Endothelial cell of umbilical vein (primary cell): ENCODE results near the gene TXNDC17. TPM values are rescaled to one million over a fixed set of nuclear protein-coding genes. Genes with fewer than 3 reads are reported as not detected.

Experiments
- BruUV-seq: library from RNA; stranded (reverse); fragments of 400-500 nt; replicated peaks from 2 replicates; lab custom pipeline; 2021; lab: Mats Ljungman, UMichigan
- CTCF ChIA-PET: fragments of 300-600, 350-600 bp; sonication (Branson Sonifier 250); formaldehyde crosslinking; loops from one replicate; lab custom pipeline; 2021; ENCODE audit warnings: antibody characterized with exemption, inconsistent platforms; lab: Charles Lee
- POLR2A ChIA-PET: fragments of 300-600, 350-600 bp; sonication (Branson Sonifier 250); formaldehyde crosslinking; loops from one replicate; lab custom pipeline; 2021; ENCODE audit warnings: antibody characterized with exemption, inconsistent platforms; lab: Charles Lee
- DNase-seq: peaks from one replicate; pipeline ENCODE4 v3.0.0-alpha.2; 2011; ENCODE audit warnings: low read depth, low spot score
- FAIRE-seq: peaks from 2 replicates; lab custom pipeline; 2011; peaks lifted over from hg19 to GRCh38; lab: Jason Lieb, UNC
- H2AFZ ChIP-seq: 2 replicates; pipeline ENCODE4 v1.6.0; 2012; ENCODE audit warnings: low read depth, low read length, control low read depth, inconsistent platforms
- H3K27ac ChIP-seq: 2 replicates; pipeline ENCODE4 v1.5.1; 2011; ENCODE audit warnings: low read depth, mild to moderate bottlenecking, control low read depth, low read length, moderate library complexity; ENCODE audit not compliant: insufficient read depth
- H3K27me3 ChIP-seq, 2 experiments: 2 replicates each; pipeline versions ENCODE4 v1.6.0 to v1.6.1; 2011; ENCODE audit warnings: low read length in 2 of 2, mixed read lengths in 1 of 2; ENCODE audit not compliant: control insufficient read depth in 2 of 2, insufficient read depth in 2 of 2
- H3K36me3 ChIP-seq, 2 experiments: 2 replicates in 1 of 2; 3 replicates in 1 of 2; pipeline ENCODE4 v1.5.1; 2011; ENCODE audit warnings: low read length in 2 of 2, mild to moderate bottlenecking in 1 of 2, moderate library complexity in 1 of 2; ENCODE audit not compliant: control insufficient read depth in 2 of 2, insufficient read depth in 2 of 2; ENCODE audit errors: extremely low read depth in 1 of 2
- H3K4me1 ChIP-seq: 3 replicates; pipeline ENCODE4 v1.5.1; 2011; ENCODE audit warnings: mild to moderate bottlenecking, low read length; ENCODE audit not compliant: control insufficient read depth, insufficient read depth; ENCODE audit errors: extremely low read depth
- H3K4me2 ChIP-seq: 2 replicates; pipeline ENCODE4 v1.6.1; 2011; ENCODE audit warnings: low read length, control low read depth, mixed read lengths; ENCODE audit not compliant: insufficient read depth
- H3K4me3 ChIP-seq, 3 experiments: fragments of 200-600 bp in 1 of 3; sonication (generic), shearing (Covaris generic) in 1 of 3; replicated peaks in 1 of 3; 2 replicates each; pipeline ENCODE4 v1.5.1; 2011 to 2016; ENCODE audit warnings: control low read depth in 3 of 3, low read length in 3 of 3, mild to moderate bottlenecking in 2 of 3, inconsistent platforms in 1 of 3, low read depth in 1 of 3, moderate library complexity in 1 of 3; ENCODE audit not compliant: insufficient read depth in 1 of 3
- H3K79me2 ChIP-seq: 2 replicates; pipeline ENCODE4 v1.6.0; 2012; ENCODE audit warnings: low read length, inconsistent platforms; ENCODE audit not compliant: control insufficient read depth, insufficient read depth
- H3K9ac ChIP-seq: replicated peaks from 2 replicates; pipeline ENCODE3; 2011; ENCODE audit warnings: low read length, control low read depth; ENCODE audit not compliant: insufficient read depth; ENCODE audit errors: extremely low read depth
- H3K9me1 ChIP-seq: replicated peaks from 3 replicates; pipeline ENCODE4 v1.6.0; 2011; ENCODE audit warnings: mild to moderate bottlenecking, low read length; ENCODE audit not compliant: control insufficient read depth, insufficient read depth; ENCODE audit errors: extremely low read depth
- H3K9me3 ChIP-seq: replicated peaks from 2 replicates; pipeline ENCODE4 v1.5.1; 2012; ENCODE audit warnings: low read length, inconsistent platforms; ENCODE audit not compliant: control insufficient read depth, insufficient read depth
- H4K20me1 ChIP-seq: replicated peaks from 2 replicates; pipeline ENCODE3; 2011; ENCODE audit warnings: mild to moderate bottlenecking, low read length; ENCODE audit not compliant: control insufficient read depth, insufficient read depth; ENCODE audit errors: extremely low read depth
- CTCF ChIP-seq, 2 donors: IDR thresholded peaks; 1 replicate in 1 of 2; 2 replicates in 1 of 2; pipeline ENCODE4 v1.5.1; 2011; ENCODE audit warnings: low read length in 2 of 2, mild to moderate bottlenecking in 2 of 2, moderate library complexity in 2 of 2, control low read depth in 1 of 2, inconsistent platforms in 1 of 2, low read depth in 1 of 2; ENCODE audit not compliant: insufficient read depth in 1 of 2; ENCODE audit errors: extremely low read depth in 1 of 2
- EZH2 ChIP-seq: IDR thresholded peaks from 2 replicates; pipeline ENCODE4 v1.6.1; 2012; ENCODE audit warnings: borderline replicate concordance, low read depth, mild to moderate bottlenecking, moderate library complexity, low read length, inconsistent platforms; ENCODE audit not compliant: severe bottlenecking
- FOS ChIP-seq: IDR thresholded peaks from 2 replicates; pipeline ENCODE4 v1.6.1; 2011; ENCODE audit warnings: mild to moderate bottlenecking, low read length, moderate library complexity, borderline replicate concordance; ENCODE audit not compliant: insufficient read depth
- GATA2 ChIP-seq: IDR thresholded peaks from 2 replicates; pipeline ENCODE4 v1.7.0; 2011; ENCODE audit warnings: low read depth, mild to moderate bottlenecking, moderate library complexity, mixed read lengths, low read length; ENCODE audit not compliant: insufficient read length, insufficient read depth
- JUN ChIP-seq: IDR thresholded peaks from 2 replicates; pipeline ENCODE4 v1.6.1; 2011; ENCODE audit warnings: borderline replicate concordance, low read depth; ENCODE audit not compliant: insufficient read length, insufficient read depth
- MAX ChIP-seq: IDR thresholded peaks from 2 replicates; pipeline ENCODE4 v1.6.1; 2011; ENCODE audit not compliant: insufficient read depth, insufficient read length
- MYC ChIP-seq: IDR thresholded peaks from one replicate; pipeline ENCODE4 v1.6.1; 2011; ENCODE audit warnings: mild to moderate bottlenecking, low read depth, low read length
- POLR2AphosphoS5 ChIP-seq: IDR thresholded peaks from 2 replicates; pipeline ENCODE4 v1.6.1; 2012; ENCODE audit warnings: low read depth, mild to moderate bottlenecking, control low read depth, low read length, moderate library complexity; ENCODE audit not compliant: insufficient read depth
- dilution Hi-C: fragments of 300-500 bp; cut with MboI; formaldehyde crosslinking; loops from one replicate; pipeline ENCODE4 v1.15.0; 2019; ENCODE audit warnings: low sequenced_read_pairs; ENCODE audit not compliant: extremely low pct_ligation_motif_present
- intact Hi-C: fragments of 100-400 bp; cut with micrococcal nuclease; formaldehyde crosslinking; loops from one replicate; pipeline ENCODE4 v1.10.0; 2022
- polyA plus RNA-seq, 4 experiments: library from polyadenylated mRNA; depleted of rRNA in 3 of 4; stranded (reverse) in 3 of 4; unstranded in 1 of 4; fragments of >200 nt; gene quantifications; 2 replicates each; pipeline versions ENCODE4 v1.2.1 to v1.2.3, GENCODE V29; 2011 to 2012; ENCODE audit warnings: missing spikeins in 1 of 4
- total RNA-seq: library from RNA; stranded (reverse); gene quantifications from 2 replicates; pipeline ENCODE4 v1.2.3, GENCODE V29; 2021

TXNDC17 gene
- total and polyA plus RNA-seq, 2 donors (not counting 3 experiments of a cell fraction or from before 2014, with no cell fraction given) = 101 to 297 TPM

- H3K79me2 ChIP-seq = peaks cover 2% of the 10 kb centered on the region
- H3K4me3 ChIP-seq = no peak overlapping the region
- ChIA-PET CTCF (no interaction called here), POLR2A (no interaction called here)
- FAIRE-seq (no peak), DNase-seq (no peak)
- no peak for TF ChIP-seq POLR2AphosphoS5
- no peak for TF ChIP-seq MYC
- TF ChIP-seq FOS = no peak
- TF ChIP-seq MAX = no peak
- TF ChIP-seq CTCF (IDR thresholded peaks at IDR 0.05; ENCODE audit: extremely low read depth in 1 of 2, insufficient read depth in 1 of 2, low read depth in 1 of 2, low read length in 2 of 2) = no peak
- TF ChIP-seq EZH2 = no peak
- TF ChIP-seq GATA2 = no peak
- no peak for TF ChIP-seq JUN
- intact Hi-C loops = no loop called here
- no peaks in the 10 kb centered on the region for H3K9me3 ChIP-seq
- peaks cover 2% of the 10 kb centered on the region for H3K4me1 ChIP-seq
- H2AFZ ChIP-seq = no peak overlapping the region
- no peaks in the 10 kb centered on the region for H3K9me1 ChIP-seq
- peaks cover 3 to 12% of the 10 kb centered on the region in 2 experiments for H3K36me3 ChIP-seq
- dilution Hi-C loops = no loop called here
- H3K27ac ChIP-seq = no peak overlapping the region
- no peaks in the 10 kb centered on the region for H4K20me1 ChIP-seq
- no peak overlapping the region for H3K9ac ChIP-seq
- no peaks in the 10 kb centered on the region for H3K27me3 ChIP-seq
- no TSS peak for BruUV-seq
- H3K4me2 ChIP-seq = no peak overlapping the region
These were observed 8.3 kb upstream of the TXNDC17 start for GRCh38 chr17:6632530-6632929.
